Peyer's patch (tissue), 4 donors: ENCODE measurements around the gene GLIS1. TPM values are rescaled to one million over a fixed set of nuclear protein-coding genes. Genes with fewer than 3 reads are reported as not detected.

Source experiments
- DNase-seq, 3 donors: peaks; one replicate each; pipeline ENCODE4 v3.0.0-alpha.2; 2017 to 2019
- H3K27ac ChIP-seq, 4 donors: fragments of 200-600 bp; sonication (generic); one replicate each; pipeline ENCODE4 v1.5.1; 2016 to 2019
- H3K27me3 ChIP-seq, 2 donors: fragments of 200-600 bp; sonication (generic); one replicate each; pipeline ENCODE4 v1.5.1; 2019
- H3K36me3 ChIP-seq, 3 donors: fragments of 200-600 bp; sonication (generic); one replicate each; pipeline ENCODE4 v1.5.1; 2016 to 2019
- H3K4me1 ChIP-seq, 4 donors: fragments of 200-600 bp; sonication (generic); one replicate each; pipeline ENCODE4 v1.5.1; 2016 to 2019
- H3K4me3 ChIP-seq, 4 donors: fragments of 200-600 bp; sonication (generic); 1 replicate in 3 of 4; 2 replicates in 1 of 4; pipeline ENCODE4 v1.5.1; 2016 to 2019; ENCODE audit warnings: mild to moderate bottlenecking in 1 of 4
- H3K9me3 ChIP-seq, 4 donors: fragments of 200-600 bp; sonication (generic); one replicate each; pipeline ENCODE4 v1.5.1; 2016 to 2019; ENCODE audit warnings: mild to moderate bottlenecking in 1 of 4
- CTCF ChIP-seq, 6 experiments: fragments of 450-650 bp in 4 of 6; fragments of 200-600 bp in 2 of 6; sonication (generic) in 1 of 6; IDR thresholded peaks; one replicate each; pipeline ENCODE4 v1.5.1; 2017 to 2019; ENCODE audit warnings: antibody characterized with exemption in 6 of 6, mild to moderate bottlenecking in 3 of 6, moderate library complexity in 1 of 6
- POLR2A ChIP-seq, 2 donors: fragments of 450-650 bp; IDR thresholded peaks; one replicate each; pipeline ENCODE4 v1.5.1; 2017; ENCODE audit warnings: antibody characterized with exemption in 2 of 2, mild to moderate bottlenecking in 2 of 2, moderate library complexity in 2 of 2
- total RNA-seq, 4 donors: library from RNA; depleted of rRNA; stranded (reverse); fragments of >200 nt; gene quantifications; one replicate each; pipeline ENCODE4 v1.1.0, GENCODE V29; 2016

GLIS1 gene
- total RNA-seq, 4 donors from 2014 or later: 0.54 to 1.7 (median 0.66) TPM; not detected in 1

- TF ChIP-seq POLR2A (IDR thresholded peaks at IDR 0.05) (no peak), CTCF (IDR thresholded peaks at IDR 0.05) (no peak)
- Histone ChIP-seq H3K27ac (no peak overlapping the region), H3K4me3 (no peak overlapping the region), H3K27me3 (no peaks in the 10 kb centered on the region), H3K4me1 (no peaks in the 10 kb centered on the region), H3K9me3 (no peaks in the 10 kb centered on the region), H3K36me3 (no peaks in the 10 kb centered on the region)
- no peak for DNase-seq
Measured at GRCh38 chr1:53476579-53476978, 262.4 kb downstream of the GLIS1 start.

- Histone ChIP-seq H3K36me3 (no peaks in the 10 kb centered on the region), H3K27me3 (no peaks in the 10 kb centered on the region), H3K4me3 (no peak overlapping the region), H3K27ac (no peak overlapping the region), H3K4me1 (no peaks in the 10 kb centered on the region), H3K9me3 (no peaks in the 10 kb centered on the region)
- TF ChIP-seq CTCF (IDR thresholded peaks at IDR 0.05): no peak
- no peak for TF ChIP-seq POLR2A (IDR thresholded peaks at IDR 0.05)
- no peak for DNase-seq
Measured at GRCh38 chr1:53475664-53476063, 263.3 kb downstream of the GLIS1 start.

- no peak for DNase-seq
- H3K27me3 ChIP-seq: no peaks in the 10 kb centered on the region
- TF ChIP-seq POLR2A (IDR thresholded peaks at IDR 0.05): no peak
- H3K4me1 ChIP-seq: no peaks in the 10 kb centered on the region
- H3K36me3 ChIP-seq: no peaks in the 10 kb centered on the region
- no peak overlapping the region for H3K4me3 ChIP-seq
- H3K27ac ChIP-seq: no peak overlapping the region
- no peaks in the 10 kb centered on the region for H3K9me3 ChIP-seq
Measured at GRCh38 chr1:53473463-53473862, 265.5 kb downstream of the GLIS1 start.

- no peaks in the 10 kb centered on the region for H3K27me3 ChIP-seq
- no peaks in the 10 kb centered on the region for H3K9me3 ChIP-seq
- H3K4me3 ChIP-seq: no peak overlapping the region
- no peak overlapping the region for H3K27ac ChIP-seq
- no peak for DNase-seq
- H3K36me3 ChIP-seq: no peaks in the 10 kb centered on the region
- TF ChIP-seq POLR2A (IDR thresholded peaks at IDR 0.05) (no peak), CTCF (IDR thresholded peaks at IDR 0.05) (no peak)
- no peaks in the 10 kb centered on the region for H3K4me1 ChIP-seq
Measured at GRCh38 chr1:53471000-53471399, 268.0 kb downstream of the GLIS1 start.

- Histone ChIP-seq H3K4me3 (no peak overlapping the region), H3K36me3 (no peaks in the 10 kb centered on the region), H3K27ac (no peak overlapping the region), H3K9me3 (no peaks in the 10 kb centered on the region), H3K4me1 (no peaks in the 10 kb centered on the region), H3K27me3 (no peaks in the 10 kb centered on the region)
- no peak for DNase-seq
- TF ChIP-seq CTCF (IDR thresholded peaks at IDR 0.05): no peak
- TF ChIP-seq POLR2A (IDR thresholded peaks at IDR 0.05): no peak
Measured at GRCh38 chr1:53470584-53470983, 268.4 kb downstream of the GLIS1 start.

GRCh38 chr1:53470155-53470554, 268.8 kb downstream of the GLIS1 start:
- Histone ChIP-seq H3K4me1 (no peaks in the 10 kb centered on the region), H3K27ac (no peak overlapping the region), H3K4me3 (no peak overlapping the region), H3K27me3 (no peaks in the 10 kb centered on the region), H3K36me3 (no peaks in the 10 kb centered on the region), H3K9me3 (no peaks in the 10 kb centered on the region)
- TF ChIP-seq CTCF (IDR thresholded peaks at IDR 0.05): peak in 4 of 6 experiments; percentile 46 to 64 (median 54)
- no peak for TF ChIP-seq POLR2A (IDR thresholded peaks at IDR 0.05)
- peak; percentile 18 to 77 (median 62) for DNase-seq
